Lower leg skin (tissue), 4 donors: ENCODE results near the gene MON1A. TPM values are rescaled to one million over a fixed set of nuclear protein-coding genes. Genes with fewer than 3 reads are reported as not detected.

Experiments used
- DNase-seq, 2 donors: peaks; one replicate each; pipeline ENCODE4 v3.0.0-alpha.2; 2019; ENCODE audit warnings: low spot score in 2 of 2
- H3K4me3 ChIP-seq: fragments of 200-600 bp; sonication (generic); 2 replicates; pipeline ENCODE4 v1.5.1; 2017; ENCODE audit warnings: mild to moderate bottlenecking, low read depth; ENCODE audit not compliant: poor library complexity, severe bottlenecking
- CTCF ChIP-seq, 3 donors: fragments of 450-650 bp; IDR thresholded peaks; one replicate each; pipeline ENCODE4 v1.5.1; 2016; ENCODE audit warnings: antibody characterized with exemption in 3 of 3, mild to moderate bottlenecking in 3 of 3, moderate library complexity in 2 of 3
- POLR2A ChIP-seq, 2 donors: fragments of 450-650 bp; IDR thresholded peaks; one replicate each; pipeline ENCODE4 v1.6.1; 2016 to 2017; ENCODE audit warnings: antibody characterized with exemption in 2 of 2, mild to moderate bottlenecking in 1 of 2, moderate library complexity in 1 of 2
- WGBS, 2 donors: methylation state at CpG; one replicate each; pipeline ENCODE4 v1.1.5; 2018; 5-methylcytosine and 5-hydroxymethylcytosine counted together
- intact Hi-C: fragments of 100-400 bp; cut with DNase I; formaldehyde crosslinking; loops from one replicate; pipeline ENCODE4 v1.15.0; 2023; ENCODE audit warnings: low total_unique reads
- total RNA-seq, 4 donors: library from RNA; depleted of rRNA; stranded (reverse); fragments of >200 nt; gene quantifications; one replicate each; pipeline ENCODE4 v1.1.0, GENCODE V29; 2016

The MON1A gene
- 10 to 100 TPM in 3 of 4 donors, 1 to 10 TPM in 1; 5.6 to 16.7 (median 11.4) TPM for total RNA-seq

GRCh38 chr3:49929291-49930167, at the start of gene MON1A:
Gene MON1A, minus strand, starts transcription at chr3:49929811. Its CDS starts 16,465 bp downstream, at chr3:49913346.
- 1 to 3% methylated on average over 12 to 38 of the region's 56 CpGs for WGBS, 2 donors
- peak within 1 kb of the TSS; percentile 64 for H3K4me3 ChIP-seq
- DNase-seq = peak; percentile 93 to 99
- no peak for TF ChIP-seq POLR2A (IDR thresholded peaks at IDR 0.05)
- no peak for TF ChIP-seq CTCF (IDR thresholded peaks at IDR 0.05)
- intact Hi-C loops = no loop called here

GRCh38 chr3:49976942-49977341, 47.3 kb upstream of the MON1A start:
- DNase-seq = no peak
- no peak for TF ChIP-seq POLR2A (IDR thresholded peaks at IDR 0.05)
- no peak for TF ChIP-seq CTCF (IDR thresholded peaks at IDR 0.05)
- intact Hi-C loops = no loop called here
- H3K4me3 ChIP-seq = no peak overlapping the region
- 92 to 93% methylated on average over 2 of the region's 2 CpGs for WGBS, 2 donors

- 93 to 95% methylated on average over 10 of the region's 10 CpGs for WGBS, 2 donors
- intact Hi-C loops = no loop called here
- no peak overlapping the region for H3K4me3 ChIP-seq
- TF ChIP-seq CTCF (IDR thresholded peaks at IDR 0.05) (no peak), POLR2A (IDR thresholded peaks at IDR 0.05) (no peak)
- no peak for DNase-seq
Observed at GRCh38 chr3:49972656-49973055, 43.0 kb upstream of the MON1A start.

- TF ChIP-seq POLR2A (IDR thresholded peaks at IDR 0.05) = no peak
- no peak for TF ChIP-seq CTCF (IDR thresholded peaks at IDR 0.05)
- 83 to 85% methylated on average over 8 of the region's 8 CpGs for WGBS, 2 donors
- DNase-seq = no peak
- no peak overlapping the region for H3K4me3 ChIP-seq
- intact Hi-C loops = no loop called here
Observed at GRCh38 chr3:49968346-49968745, 38.7 kb upstream of the MON1A start.

GRCh38 chr3:49967291-49967690, 37.7 kb upstream of the MON1A start:
- DNase-seq = no peak
- TF ChIP-seq POLR2A (IDR thresholded peaks at IDR 0.05) (no peak), CTCF (IDR thresholded peaks at IDR 0.05) (no peak)
- no peak overlapping the region for H3K4me3 ChIP-seq
- intact Hi-C loops = no loop called here
- WGBS, 2 donors = 74 to 75% methylated on average over 6 of the region's 6 CpGs
